GM18520 (cell line): ENCODE results near the gene MEGF6.

Experiments
- ATAC-seq: cut with Tn5 transposase; IDR thresholded peaks from one replicate; pipeline ENCODE4 v1.9.1; 2021; ENCODE audit not compliant: unreplicated experiment

MEGF6 gene

DNA sequence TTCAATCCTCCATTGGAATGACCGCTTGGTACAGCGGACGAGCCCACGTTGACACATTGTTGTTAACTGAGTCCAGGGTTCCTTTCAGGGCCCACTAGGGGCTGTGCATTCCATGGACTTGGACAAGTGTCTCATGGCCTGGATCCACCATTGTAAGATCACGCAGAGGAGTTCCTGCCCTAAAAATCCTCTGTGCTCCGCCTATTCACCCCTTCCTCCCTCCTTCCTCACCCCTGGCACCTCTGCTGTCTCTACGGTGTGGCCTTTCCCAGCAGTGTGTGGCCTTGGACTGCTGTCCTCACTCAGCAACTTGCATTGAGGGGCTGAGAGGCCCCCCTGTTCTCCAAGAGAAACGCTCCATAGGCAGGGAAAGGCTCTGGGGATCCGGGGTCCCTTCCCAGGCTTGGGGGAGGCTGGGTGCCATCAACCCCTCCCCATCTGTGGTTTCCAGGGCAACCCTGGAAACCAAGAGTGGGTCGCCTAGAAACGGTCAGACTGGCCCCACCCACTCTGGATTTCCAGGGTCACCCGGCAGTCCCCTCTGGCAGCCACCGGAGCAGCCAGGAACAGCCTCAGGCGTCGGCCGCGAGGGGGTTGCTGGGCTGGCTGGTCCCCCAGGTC, 50.9 kb downstream of the MEGF6 start:
- ATAC-seq, result no peak

DNA sequence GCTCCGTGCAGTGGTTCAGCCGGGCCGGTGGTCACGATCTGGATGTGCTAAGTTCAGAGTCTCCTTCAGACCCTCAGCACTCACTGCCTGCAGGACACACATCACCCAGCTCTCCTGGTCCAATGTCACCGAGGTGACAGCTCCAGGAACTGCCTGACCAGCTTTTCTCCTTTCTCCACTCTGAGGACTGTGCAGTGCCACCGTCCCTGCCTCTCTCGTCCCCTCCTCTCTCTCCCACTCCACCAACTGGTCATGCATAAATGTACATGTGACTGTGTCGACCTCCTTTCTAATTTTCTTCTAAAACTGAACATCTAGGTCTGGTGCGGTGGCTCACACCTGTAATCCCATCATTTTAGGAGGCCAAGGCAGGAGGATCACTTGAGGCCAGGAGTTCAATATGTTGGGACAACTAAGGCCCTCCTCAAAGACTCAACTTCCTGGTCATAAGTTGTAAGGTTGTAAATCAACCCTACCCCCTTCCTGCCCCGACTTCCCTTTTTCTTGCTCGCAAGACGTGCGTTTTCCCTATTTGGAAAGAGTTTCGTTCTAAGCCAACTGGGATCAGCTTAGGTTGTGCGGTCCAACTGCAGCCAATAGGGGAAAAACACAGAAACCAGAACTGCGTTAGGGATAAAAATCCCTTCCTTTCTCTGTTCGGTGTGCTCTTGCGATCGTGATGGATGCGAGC, 53.1 kb downstream of the MEGF6 start:
- ATAC-seq, result no peak

DNA sequence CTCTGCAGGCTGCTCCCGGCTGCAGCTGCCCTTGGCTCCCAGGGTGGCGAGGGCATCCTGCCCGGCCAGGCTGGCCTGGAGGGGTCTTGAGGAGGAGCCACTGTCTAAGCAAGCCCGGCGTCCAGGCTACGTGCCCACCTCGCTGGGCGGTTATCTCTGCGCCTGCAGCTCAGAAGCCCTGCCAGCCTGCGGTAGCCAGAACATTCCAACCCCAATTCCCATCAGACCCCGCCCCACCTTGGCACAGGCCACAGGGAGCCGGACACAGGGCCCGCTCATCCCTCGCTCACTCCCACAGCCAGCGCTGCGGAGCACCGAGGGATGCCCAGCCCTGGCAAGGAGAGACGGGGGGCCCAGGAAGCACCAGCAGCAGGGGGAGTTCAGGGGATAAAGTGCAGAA, 53.9 kb downstream of the MEGF6 start:
- ATAC-seq, result no peak

DNA sequence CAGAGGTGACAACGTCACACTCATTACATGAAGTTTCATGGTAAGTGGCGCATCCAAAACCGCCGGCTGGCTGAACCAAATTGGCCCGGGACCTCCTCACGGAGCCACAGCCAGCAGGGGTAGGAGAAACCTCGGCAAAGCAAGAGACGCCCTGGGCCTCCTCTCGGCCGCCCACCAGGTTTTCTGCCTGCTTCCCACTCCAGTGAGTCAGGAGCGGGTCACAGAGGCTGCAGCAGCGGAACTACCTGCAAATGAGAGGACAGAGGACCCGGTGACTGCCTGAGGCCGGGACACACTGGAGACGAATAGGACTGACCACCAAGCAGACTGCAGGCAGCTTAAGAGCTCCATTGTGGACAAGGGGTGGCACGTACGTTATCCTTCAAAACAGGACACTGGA, 55.0 kb downstream of the MEGF6 start:
- ATAC-seq, result no peak

DNA sequence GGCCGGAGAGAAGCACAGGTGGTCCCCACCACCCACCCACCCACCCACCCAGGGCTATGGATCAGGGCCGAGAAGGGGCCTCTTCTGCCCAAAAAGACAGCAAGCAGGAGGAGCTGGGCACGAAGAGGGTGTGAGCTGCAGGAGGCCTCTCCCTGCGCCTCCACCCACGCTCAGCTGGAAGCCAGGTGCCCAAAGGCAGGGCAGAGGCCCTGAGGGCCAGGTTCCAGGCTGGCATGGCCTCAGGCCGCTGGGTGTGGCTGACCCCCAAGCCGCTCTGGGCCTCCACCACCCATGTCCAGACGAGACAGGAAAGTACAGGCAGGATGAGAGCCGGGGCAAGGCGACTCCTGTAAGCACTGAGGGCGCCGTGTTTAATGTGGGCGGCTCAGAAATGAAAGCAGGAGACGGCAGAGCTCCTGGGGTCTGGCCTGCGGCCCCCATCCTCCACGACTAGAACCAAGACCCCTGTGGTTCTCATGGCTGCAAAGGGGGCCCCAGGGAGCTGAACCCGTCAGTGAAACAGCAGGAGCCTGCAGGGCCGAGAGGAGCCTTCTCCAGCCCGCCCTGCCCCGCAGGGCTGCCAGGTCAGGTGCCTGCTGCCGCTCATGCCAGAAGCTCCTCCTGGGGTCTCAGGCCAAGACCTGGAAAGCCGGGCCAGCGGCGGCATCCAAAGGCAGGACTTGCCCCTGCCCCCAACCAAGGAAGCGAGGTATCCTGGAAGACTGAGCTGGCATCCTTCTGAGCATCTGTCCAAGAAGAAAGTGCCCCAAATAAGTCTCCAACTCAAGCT, 56.0 kb downstream of the MEGF6 start:
- no peak for ATAC-seq

DNA sequence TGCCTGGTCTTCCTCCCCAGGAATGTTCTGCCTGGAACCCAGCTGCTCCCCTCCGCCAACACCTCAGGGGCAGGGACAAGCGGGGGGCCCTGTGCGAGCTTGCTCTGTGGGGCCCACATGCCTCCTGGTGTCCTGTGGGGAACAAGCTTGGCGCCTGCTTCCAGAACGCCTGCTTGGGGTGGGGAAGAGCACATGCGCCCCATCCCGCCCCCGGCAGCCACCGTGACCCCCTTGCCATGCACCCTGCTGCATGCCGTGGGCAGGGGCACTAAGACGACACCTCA, 57.4 kb downstream of the MEGF6 start:
- no peak for ATAC-seq

DNA sequence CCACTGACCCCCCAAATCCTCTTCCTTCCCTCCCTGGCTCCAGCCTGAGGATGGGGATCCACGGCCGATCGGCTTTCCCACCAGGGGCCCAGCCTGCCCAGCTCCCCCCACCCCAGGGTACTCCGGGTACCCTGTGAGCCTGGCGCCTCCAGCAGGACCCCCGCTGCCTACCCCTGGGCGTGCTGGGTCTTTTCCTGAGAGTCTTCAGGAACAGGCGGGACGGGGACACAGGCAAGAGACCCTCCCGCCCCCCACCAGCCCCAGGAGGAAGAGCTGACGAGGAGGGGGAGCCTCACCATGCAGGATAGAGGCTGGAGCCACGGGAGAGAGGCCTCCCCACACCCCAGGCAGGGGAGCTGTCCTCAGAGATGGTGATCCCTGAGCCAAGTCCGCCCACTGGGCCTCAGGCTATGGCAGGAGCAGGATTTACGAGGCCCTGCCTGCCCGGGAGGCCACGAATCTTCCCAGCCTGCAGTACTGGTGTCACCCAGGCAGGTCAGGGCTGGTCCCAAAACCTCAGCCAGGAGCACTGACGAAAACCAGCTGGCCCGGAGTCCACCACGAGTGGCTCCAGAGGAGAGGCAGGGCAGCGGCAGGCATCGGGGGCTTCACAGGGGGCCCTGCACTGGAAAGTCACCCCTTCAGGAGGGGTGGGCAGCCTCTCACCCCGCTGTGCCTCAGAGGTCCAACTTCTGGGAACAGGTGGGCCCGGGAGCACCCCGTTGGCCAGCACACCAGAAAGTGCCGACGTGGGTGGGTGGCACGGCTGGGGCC, 58.0 kb downstream of the MEGF6 start:
- no peak for ATAC-seq

DNA sequence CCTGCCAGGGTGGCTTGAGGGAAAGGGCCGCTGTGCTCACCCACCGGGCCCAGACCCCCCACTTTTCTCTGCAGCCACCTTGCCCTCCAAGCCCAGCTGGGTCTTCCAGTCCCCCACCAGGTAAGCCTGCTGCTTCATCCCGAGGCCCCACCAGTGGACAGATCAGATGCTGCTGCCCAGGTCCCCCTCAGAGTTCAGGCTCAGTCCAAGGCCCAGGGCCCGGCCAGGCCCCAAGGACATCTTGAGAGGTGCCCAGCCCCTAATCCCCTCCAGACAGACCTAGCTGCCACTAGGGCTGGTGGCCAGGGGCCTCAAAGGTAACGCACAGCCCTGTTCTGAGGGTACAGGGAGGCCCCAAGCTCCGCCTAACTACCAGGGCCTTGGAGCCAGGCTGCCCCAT, 58.6 kb downstream of the MEGF6 start:
- ATAC-seq, result no peak

DNA sequence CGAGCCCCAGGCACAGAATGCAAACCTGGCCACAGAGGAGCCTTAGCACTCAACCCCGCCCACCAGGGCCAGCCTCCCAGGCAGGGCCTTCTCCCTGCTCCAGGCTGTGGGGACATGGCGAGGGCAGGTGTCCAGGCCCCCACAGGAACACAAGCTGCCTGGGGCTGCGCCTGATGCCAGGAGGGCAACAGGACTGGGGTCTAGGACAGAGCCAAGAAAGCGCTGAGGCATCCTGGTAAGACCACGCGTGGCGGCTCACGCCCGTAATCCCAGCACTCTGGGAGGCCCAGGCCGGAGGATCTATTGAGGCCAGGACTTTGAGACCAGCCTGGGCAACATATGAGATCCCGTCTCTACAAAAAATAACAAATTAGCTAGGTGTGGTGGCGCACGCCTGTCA, 59.1 kb downstream of the MEGF6 start:
- no peak for ATAC-seq

DNA sequence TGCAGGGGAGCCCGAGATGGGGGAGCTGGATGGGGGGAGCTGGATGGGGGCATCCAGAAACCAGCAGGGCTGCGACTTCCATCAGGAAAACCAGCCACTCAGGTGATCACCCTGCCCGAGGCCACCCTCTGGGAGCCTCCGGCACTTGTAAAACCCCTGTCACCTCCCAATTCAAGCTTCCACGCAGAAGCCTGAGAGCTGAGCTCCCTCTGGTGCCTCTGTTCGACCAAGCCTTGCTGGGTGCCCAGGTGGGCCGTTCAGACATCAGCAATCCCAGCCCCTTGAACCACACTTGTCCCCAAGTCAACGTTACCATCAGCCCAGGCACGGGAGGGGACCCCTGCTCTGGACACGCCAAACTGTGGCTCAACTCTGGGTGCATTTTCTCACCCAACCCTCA, 59.6 kb downstream of the MEGF6 start:
- no peak for ATAC-seq

DNA sequence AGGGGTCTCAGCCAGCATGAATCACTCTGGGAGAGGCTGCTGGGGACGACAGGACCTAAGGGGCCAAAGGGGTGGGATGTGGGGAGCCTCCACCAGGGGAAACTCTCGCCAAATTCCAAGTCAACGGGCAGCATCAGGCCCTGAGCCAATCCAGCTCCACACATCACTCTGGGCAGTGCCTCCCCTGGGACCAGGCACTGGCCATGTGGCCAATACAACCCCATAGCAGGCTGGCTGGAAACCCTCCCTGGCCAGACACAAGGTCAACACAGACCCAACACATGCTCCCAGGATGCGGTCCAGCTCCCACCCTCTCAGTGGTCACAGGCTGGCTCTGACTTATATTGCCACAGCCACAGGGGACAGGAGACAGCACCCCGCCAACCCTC, 60.0 kb downstream of the MEGF6 start:
- ATAC-seq, result no peak

DNA sequence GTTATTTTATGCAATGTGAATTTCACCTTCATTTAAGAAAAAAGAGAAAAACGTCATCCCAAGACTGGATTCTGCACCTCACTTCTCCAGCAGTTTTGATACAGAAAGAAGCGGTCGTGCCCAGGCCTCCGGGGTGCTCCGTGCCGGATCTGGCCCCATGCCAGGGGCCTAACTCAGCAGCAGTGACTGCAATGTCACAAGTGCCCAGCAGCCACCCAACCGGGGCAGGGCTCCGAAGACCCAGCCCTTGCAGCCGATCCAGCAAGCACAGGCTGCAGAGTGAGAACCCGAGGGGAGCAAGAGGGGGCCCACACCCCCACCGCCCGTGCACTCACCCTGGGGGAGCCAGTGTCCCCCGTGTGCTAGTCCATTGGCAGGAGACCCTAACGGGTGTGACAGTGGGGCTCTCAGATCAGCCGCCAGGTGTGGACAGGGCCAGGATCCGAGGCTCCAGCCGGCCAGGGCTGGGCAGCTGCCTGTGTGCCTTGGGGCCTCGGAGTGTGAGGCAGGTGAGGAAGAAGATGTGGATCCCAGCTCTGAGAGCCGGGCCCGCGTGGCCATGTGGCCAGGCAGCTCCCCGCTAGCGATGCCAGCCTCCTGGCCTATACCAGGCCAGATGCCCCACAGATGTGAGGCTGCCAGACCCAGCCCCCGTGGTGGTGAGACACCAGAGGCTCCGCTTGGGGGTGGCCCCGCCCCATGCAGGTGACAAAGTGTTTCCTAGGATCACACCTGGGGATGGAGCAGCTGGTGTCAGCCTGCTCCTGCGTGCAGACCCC, 60.6 kb downstream of the MEGF6 start:
- ATAC-seq, result no peak

DNA sequence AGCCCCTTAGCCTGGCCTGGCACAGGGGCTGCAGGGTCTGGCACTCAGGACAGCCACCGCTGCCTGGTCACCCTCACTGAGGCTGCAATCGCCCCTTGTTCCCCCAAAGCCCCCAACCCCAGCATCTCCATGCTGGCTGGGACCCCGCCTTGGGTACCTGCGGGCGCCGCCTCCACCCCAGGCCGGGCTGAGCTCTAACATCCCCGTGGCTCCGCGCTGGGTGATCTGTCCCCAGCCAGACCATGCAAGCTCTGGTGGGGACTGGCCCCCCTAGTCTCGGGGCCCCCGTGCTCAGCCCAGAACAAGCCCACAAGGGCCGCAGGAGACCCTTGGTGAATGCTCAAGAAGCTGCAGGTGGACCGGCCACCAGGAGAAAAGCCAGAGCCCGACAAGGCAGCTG, 62.4 kb downstream of the MEGF6 start:
- ATAC-seq, result no peak

DNA sequence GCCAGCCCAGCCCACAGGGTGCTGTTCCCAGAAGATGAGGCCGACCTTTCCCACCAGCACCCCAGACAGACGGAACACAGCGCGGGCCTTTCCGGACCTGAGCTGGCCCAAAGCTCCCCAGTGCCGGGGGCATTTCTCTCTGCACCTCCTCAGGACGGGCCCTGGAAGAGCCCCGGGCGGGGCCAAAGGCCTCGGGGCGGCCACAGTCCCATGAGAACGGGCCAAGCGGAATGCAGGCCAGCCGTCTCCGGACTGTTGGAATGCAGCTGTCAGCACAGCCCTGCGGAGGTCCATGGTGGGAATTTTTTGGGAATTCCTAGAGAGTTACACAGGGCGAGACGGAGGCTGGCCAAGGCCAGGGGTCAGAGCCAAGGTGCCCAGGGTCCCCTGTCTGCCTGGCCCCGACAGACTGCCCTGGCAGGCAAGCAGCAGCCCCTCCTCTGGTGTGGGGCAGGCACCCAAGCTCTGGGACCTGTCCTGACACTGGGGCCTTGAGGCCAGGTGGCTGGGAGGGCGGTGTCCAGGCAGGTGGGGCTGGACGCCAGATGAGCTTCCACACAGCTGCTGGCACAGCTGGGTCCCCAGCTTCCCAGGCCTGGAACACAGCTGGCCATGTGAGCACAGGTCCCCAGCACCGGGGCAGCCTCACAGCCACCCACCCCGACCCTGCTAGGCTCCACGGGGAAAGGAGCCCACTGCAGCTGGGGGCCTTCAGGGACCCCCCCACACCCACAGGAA, 63.0 kb downstream of the MEGF6 start:
- ATAC-seq, result no peak

DNA sequence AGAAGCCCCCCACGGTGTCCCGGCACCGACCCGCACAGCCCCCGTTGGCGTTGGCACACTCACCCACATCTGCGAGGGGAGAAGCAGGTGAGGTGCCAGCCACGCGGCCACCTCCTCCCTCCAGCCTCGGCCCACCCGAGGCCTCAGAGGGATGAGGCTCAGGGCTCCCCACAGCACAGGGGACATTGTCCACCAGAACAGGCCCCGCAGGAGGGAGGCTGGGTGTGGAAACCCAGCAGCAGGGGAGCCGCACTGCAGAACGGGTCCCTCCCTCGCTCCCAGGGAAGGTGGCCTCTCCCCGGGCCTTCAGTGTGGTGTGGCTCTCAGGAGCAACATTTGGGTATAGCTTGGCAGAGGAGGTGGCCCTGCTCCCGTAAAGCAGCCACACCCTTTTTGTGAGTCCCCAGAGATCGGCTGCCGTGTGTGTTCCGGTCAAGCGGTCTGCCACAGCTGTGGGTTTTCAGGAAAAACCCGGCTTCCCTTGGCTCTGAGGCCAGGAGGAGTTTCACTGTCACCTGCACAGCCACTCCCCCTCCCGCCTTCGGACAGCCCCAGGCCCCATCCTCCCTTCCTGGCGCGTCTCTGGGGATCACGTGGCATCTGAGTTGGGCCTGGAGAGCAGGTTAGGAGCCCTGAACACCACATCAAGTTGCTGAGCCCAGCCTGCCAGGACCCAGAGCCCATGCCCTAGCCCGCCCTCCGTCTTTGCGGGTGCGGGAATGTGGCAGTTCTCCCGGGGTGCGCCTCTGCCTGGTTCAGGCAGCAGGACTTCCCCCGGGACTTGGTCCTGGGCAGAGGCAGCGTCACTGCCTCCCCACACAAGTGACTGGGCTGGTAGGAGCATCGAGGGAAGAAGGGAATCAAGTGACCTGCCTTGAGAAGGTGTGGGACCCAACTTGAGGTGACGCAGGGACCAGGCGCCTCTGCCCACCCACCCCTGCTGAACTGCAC, 64.0 kb downstream of the MEGF6 start:
- no peak for ATAC-seq

DNA sequence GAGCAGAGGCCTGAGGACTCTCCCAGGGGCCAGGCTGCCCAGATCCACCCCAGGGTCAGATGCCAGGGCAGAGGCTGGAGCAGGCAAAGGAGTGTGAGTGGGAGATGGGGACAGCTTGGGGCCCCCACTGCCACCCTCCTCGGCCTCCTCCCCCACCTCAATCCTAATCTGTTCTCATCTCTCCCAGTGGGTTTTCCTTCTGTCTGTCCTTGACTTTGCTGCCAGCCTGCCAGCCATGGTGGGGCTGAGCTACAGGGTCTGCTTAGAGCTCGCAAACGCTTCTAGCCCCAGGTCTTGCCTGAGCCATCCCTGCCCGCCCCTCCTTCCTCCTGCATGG, 65.3 kb downstream of the MEGF6 start:
- ATAC-seq, result no peak

DNA sequence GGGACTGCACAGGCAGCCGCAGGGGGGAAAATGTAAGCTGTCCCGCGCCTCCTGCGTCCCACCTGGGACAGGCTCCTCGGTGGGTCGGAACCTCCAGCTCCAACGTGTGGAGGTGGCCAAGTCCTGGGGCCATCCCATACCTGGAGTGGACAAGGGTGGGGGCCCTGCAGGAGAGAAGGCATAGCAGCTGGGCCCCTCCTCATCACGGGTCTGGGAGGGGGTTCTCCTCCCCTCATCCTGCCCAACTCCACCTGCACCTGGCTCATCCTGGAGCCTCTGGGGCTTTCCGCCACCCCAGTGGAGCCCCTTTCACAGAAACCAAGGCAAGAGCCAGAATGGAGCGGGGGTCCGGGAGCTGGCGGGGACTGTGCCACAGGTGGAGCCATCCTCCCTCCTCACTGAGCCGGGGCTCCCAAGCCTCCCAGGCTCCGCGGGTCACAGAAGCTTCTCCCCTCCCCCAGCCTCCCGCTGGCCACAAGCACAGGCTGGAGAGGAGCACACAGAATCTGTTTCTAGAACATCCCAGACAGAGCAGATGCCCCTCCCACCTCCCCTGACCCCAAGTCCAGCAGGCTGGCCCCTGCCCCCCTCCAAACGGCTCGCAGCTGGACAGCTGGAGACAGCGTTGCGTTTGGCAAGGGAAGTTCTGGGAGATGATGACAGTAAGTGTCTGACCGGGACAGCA, 65.8 kb downstream of the MEGF6 start:
- ATAC-seq, result no peak

DNA sequence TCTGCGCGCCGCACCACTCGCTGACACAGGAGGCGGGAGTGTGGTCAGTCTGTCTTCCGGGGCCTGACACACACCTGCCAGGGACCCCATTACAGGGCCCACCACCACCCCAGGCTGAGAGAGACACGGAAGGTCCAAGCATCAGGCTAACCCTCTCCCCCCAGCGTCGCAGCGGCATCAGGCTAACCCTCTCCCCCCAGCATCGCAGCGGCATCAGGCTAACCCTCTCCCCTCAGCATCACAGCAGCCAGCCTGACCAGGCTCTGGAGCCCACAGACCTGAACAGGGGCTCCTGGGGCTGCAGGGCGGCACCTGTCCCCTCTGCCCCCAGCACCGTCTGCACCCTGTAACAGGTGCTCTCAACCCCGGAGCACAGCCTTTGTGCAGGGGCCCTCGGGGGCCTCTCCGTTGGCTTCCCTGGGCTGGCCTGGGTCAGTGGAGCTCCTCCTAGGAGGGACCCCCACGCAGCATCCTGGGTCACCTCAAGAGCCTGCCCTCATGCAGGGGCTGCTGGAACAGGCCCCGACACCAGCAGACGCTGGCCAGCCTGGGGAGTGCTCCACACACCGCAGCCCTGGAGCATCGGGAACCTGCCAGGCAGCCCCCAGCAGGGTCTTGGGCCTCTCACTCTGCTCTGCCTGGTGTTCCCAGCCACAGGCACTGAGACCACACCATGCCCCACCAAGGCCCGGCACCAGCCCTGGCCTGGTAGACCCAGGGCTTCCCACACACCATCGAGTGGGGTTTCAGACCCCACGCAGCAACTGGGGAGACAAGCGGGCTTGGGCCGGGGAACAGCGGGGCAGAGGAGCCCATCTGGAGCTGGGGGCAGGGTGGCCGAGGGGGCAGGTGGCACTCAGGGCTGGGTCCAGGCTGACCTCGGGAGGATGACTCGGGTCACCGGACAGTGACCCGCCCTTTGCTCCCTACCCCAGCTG, 67.0 kb downstream of the MEGF6 start:
- ATAC-seq, result no peak
